ENCODE results near the gene SLF2. TPM values are rescaled to one million over a fixed set of nuclear protein-coding genes. Genes with fewer than 3 reads are reported as not detected.

SLF2 gene
- polyA plus RNA-seq, 2 donors: 5.1 to 9.4 TPM

- Histone ChIP-seq H3K9me3 (ENCODE audit: control insufficient read depth in 2 of 2, insufficient read depth in 1 of 2, low read depth in 1 of 2, low read length in 1 of 2) (no peaks in the 10 kb centered on the region), H3K36me3 (ENCODE audit: control insufficient read depth in 2 of 2, insufficient read depth in 2 of 2, low read length in 1 of 2) (no peaks in the 10 kb centered on the region), H3K4me1 (ENCODE audit: control insufficient read depth in 2 of 2, insufficient read depth in 2 of 2, low read length in 1 of 2) (no peaks in the 10 kb centered on the region), H3K4me3 (ENCODE audit: low read depth in 1 of 2, low read length in 2 of 2) (no peak overlapping the region), H3K27ac (ENCODE audit: low read depth in 2 of 2, low read length in 1 of 2) (no peak overlapping the region), H3K27me3 (ENCODE audit: control insufficient read depth in 1 of 2, insufficient read depth in 2 of 2, low read length in 2 of 2) (no peaks in the 10 kb centered on the region)
- 86 to 88% methylated on average over 4 of the region's 4 CpGs for WGBS, 2 donors
Observed at GRCh38 chr10:100869399-100869798, 43.4 kb upstream of the SLF2 start.

GRCh38 chr10:100872034-100872791 lies 40.5 kb upstream of the SLF2 start:
- no peak overlapping the region for H3K27ac ChIP-seq (ENCODE audit: low read depth in 2 of 2, low read length in 1 of 2)
- WGBS, 2 donors: 55 to 58% methylated on average over 11 of the region's 11 CpGs

GRCh38 chr10:100873146-100873826 lies 39.5 kb upstream of the SLF2 start:
- H3K4me1 ChIP-seq (ENCODE audit: control insufficient read depth in 2 of 2, insufficient read depth in 2 of 2, low read length in 1 of 2): no peaks in the 10 kb centered on the region
- no peaks in the 10 kb centered on the region for H3K9me3 ChIP-seq (ENCODE audit: control insufficient read depth in 2 of 2, insufficient read depth in 1 of 2, low read depth in 1 of 2, low read length in 1 of 2)
- no peaks in the 10 kb centered on the region for H3K27me3 ChIP-seq (ENCODE audit: control insufficient read depth in 1 of 2, insufficient read depth in 2 of 2, low read length in 2 of 2)
- H3K27ac ChIP-seq (ENCODE audit: low read depth in 2 of 2, low read length in 1 of 2): no peak overlapping the region
- no peak overlapping the region for H3K4me3 ChIP-seq (ENCODE audit: low read depth in 1 of 2, low read length in 2 of 2)
- H3K36me3 ChIP-seq (ENCODE audit: control insufficient read depth in 2 of 2, insufficient read depth in 2 of 2, low read length in 1 of 2): no peaks in the 10 kb centered on the region
- WGBS, 2 donors: 75 to 83% methylated on average over 7 of the region's 7 CpGs

More at GRCh38 chr10:100872034-100872791, 40.5 kb upstream of the SLF2 start:
- Histone ChIP-seq H3K36me3 (ENCODE audit: control insufficient read depth in 2 of 2, insufficient read depth in 2 of 2, low read length in 1 of 2) (no peaks in the 10 kb centered on the region), H3K27me3 (ENCODE audit: control insufficient read depth in 1 of 2, insufficient read depth in 2 of 2, low read length in 2 of 2) (no peaks in the 10 kb centered on the region), H3K4me3 (ENCODE audit: low read depth in 1 of 2, low read length in 2 of 2) (no peak overlapping the region), H3K9me3 (ENCODE audit: control insufficient read depth in 2 of 2, insufficient read depth in 1 of 2, low read depth in 1 of 2, low read length in 1 of 2) (no peaks in the 10 kb centered on the region), H3K4me1 (ENCODE audit: control insufficient read depth in 2 of 2, insufficient read depth in 2 of 2, low read length in 1 of 2) (no peaks in the 10 kb centered on the region)

GRCh38 chr10:100873827-100874326 lies 38.9 kb upstream of the SLF2 start:
- H3K36me3 ChIP-seq (ENCODE audit: control insufficient read depth in 2 of 2, insufficient read depth in 2 of 2, low read length in 1 of 2): no peaks in the 10 kb centered on the region
- H3K27me3 ChIP-seq (ENCODE audit: control insufficient read depth in 1 of 2, insufficient read depth in 2 of 2, low read length in 2 of 2): no peaks in the 10 kb centered on the region
- no peak overlapping the region for H3K4me3 ChIP-seq (ENCODE audit: low read depth in 1 of 2, low read length in 2 of 2)
- no peaks in the 10 kb centered on the region for H3K4me1 ChIP-seq (ENCODE audit: control insufficient read depth in 2 of 2, insufficient read depth in 2 of 2, low read length in 1 of 2)
- no peak overlapping the region for H3K27ac ChIP-seq (ENCODE audit: low read depth in 2 of 2, low read length in 1 of 2)
- H3K9me3 ChIP-seq (ENCODE audit: control insufficient read depth in 2 of 2, insufficient read depth in 1 of 2, low read depth in 1 of 2, low read length in 1 of 2): no peaks in the 10 kb centered on the region
- WGBS, 2 donors: 66 to 70% methylated on average over 14 of the region's 14 CpGs

GRCh38 chr10:100874702-100875483 lies 37.9 kb upstream of the SLF2 start:
- no peak overlapping the region for H3K27ac ChIP-seq (ENCODE audit: low read depth in 2 of 2, low read length in 1 of 2)
- no peaks in the 10 kb centered on the region for H3K4me1 ChIP-seq (ENCODE audit: control insufficient read depth in 2 of 2, insufficient read depth in 2 of 2, low read length in 1 of 2)
- no peaks in the 10 kb centered on the region for H3K9me3 ChIP-seq (ENCODE audit: control insufficient read depth in 2 of 2, insufficient read depth in 1 of 2, low read depth in 1 of 2, low read length in 1 of 2)
- 71 to 74% methylated on average over 20 of the region's 20 CpGs for WGBS, 2 donors
- H3K27me3 ChIP-seq (ENCODE audit: control insufficient read depth in 1 of 2, insufficient read depth in 2 of 2, low read length in 2 of 2): no peaks in the 10 kb centered on the region
- H3K36me3 ChIP-seq (ENCODE audit: control insufficient read depth in 2 of 2, insufficient read depth in 2 of 2, low read length in 1 of 2): no peaks in the 10 kb centered on the region
- H3K4me3 ChIP-seq (ENCODE audit: low read depth in 1 of 2, low read length in 2 of 2): no peak overlapping the region

- Histone ChIP-seq H3K4me1 (ENCODE audit: control insufficient read depth in 2 of 2, insufficient read depth in 2 of 2, low read length in 1 of 2) (no peaks in the 10 kb centered on the region), H3K9me3 (ENCODE audit: control insufficient read depth in 2 of 2, insufficient read depth in 1 of 2, low read depth in 1 of 2, low read length in 1 of 2) (no peaks in the 10 kb centered on the region), H3K27ac (ENCODE audit: low read depth in 2 of 2, low read length in 1 of 2) (no peak overlapping the region), H3K27me3 (ENCODE audit: control insufficient read depth in 1 of 2, insufficient read depth in 2 of 2, low read length in 2 of 2) (no peaks in the 10 kb centered on the region), H3K36me3 (ENCODE audit: control insufficient read depth in 2 of 2, insufficient read depth in 2 of 2, low read length in 1 of 2) (no peaks in the 10 kb centered on the region), H3K4me3 (ENCODE audit: low read depth in 1 of 2, low read length in 2 of 2) (no peak overlapping the region)
- WGBS, 2 donors: 53 to 62% methylated on average over 5 of the region's 5 CpGs
Observed at GRCh38 chr10:100875484-100876166, 37.1 kb upstream of the SLF2 start.

GRCh38 chr10:100876585-100877460 lies 35.9 kb upstream of the SLF2 start:
- WGBS, 2 donors: 37 to 44% methylated on average over 24 of the region's 24 CpGs
- Histone ChIP-seq H3K27me3 (ENCODE audit: control insufficient read depth in 1 of 2, insufficient read depth in 2 of 2, low read length in 2 of 2) (no peaks in the 10 kb centered on the region), H3K27ac (ENCODE audit: low read depth in 2 of 2, low read length in 1 of 2) (no peak overlapping the region), H3K36me3 (ENCODE audit: control insufficient read depth in 2 of 2, insufficient read depth in 2 of 2, low read length in 1 of 2) (no peaks in the 10 kb centered on the region), H3K4me1 (ENCODE audit: control insufficient read depth in 2 of 2, insufficient read depth in 2 of 2, low read length in 1 of 2) (no peaks in the 10 kb centered on the region), H3K4me3 (ENCODE audit: low read depth in 1 of 2, low read length in 2 of 2) (no peak overlapping the region), H3K9me3 (ENCODE audit: control insufficient read depth in 2 of 2, insufficient read depth in 1 of 2, low read depth in 1 of 2, low read length in 1 of 2) (no peaks in the 10 kb centered on the region)

GRCh38 chr10:100877461-100877850 lies 35.3 kb upstream of the SLF2 start:
- no peaks in the 10 kb centered on the region for H3K4me1 ChIP-seq (ENCODE audit: control insufficient read depth in 2 of 2, insufficient read depth in 2 of 2, low read length in 1 of 2)
- H3K27ac ChIP-seq (ENCODE audit: low read depth in 2 of 2, low read length in 1 of 2): no peak overlapping the region
- no peaks in the 10 kb centered on the region for H3K27me3 ChIP-seq (ENCODE audit: control insufficient read depth in 1 of 2, insufficient read depth in 2 of 2, low read length in 2 of 2)
- no peak overlapping the region for H3K4me3 ChIP-seq (ENCODE audit: low read depth in 1 of 2, low read length in 2 of 2)
- H3K9me3 ChIP-seq (ENCODE audit: control insufficient read depth in 2 of 2, insufficient read depth in 1 of 2, low read depth in 1 of 2, low read length in 1 of 2): no peaks in the 10 kb centered on the region
- H3K36me3 ChIP-seq (ENCODE audit: control insufficient read depth in 2 of 2, insufficient read depth in 2 of 2, low read length in 1 of 2): no peaks in the 10 kb centered on the region
- 79 to 82% methylated on average over 11 of the region's 11 CpGs for WGBS, 2 donors
